GM12892 (cell line): Measurements from ENCODE around the gene CCDC149.

Experiments used
- DNase-seq: peaks from one replicate; pipeline ENCODE4 v3.0.0; 2011; ENCODE audit not compliant: insufficient read length
- FAIRE-seq: peaks from 2 replicates; lab custom pipeline; 2011; peaks lifted over from hg19 to GRCh38; lab: Jason Lieb, UNC
- POLR2A ChIP-seq: IDR thresholded peaks from 2 replicates; pipeline ENCODE4 v1.6.1; 2011; ENCODE audit warnings: low read depth, low read length, control low read depth
- POLR2AphosphoS5 ChIP-seq: IDR thresholded peaks from 2 replicates; pipeline ENCODE4 v1.6.1; 2011; ENCODE audit warnings: low read depth, low read length, control low read depth
- TAF1 ChIP-seq: IDR thresholded peaks from 2 replicates; pipeline ENCODE4 v1.6.1; 2011; ENCODE audit warnings: low read depth, mild to moderate bottlenecking, control low read depth, low read length, borderline replicate concordance

Gene CCDC149

DNA sequence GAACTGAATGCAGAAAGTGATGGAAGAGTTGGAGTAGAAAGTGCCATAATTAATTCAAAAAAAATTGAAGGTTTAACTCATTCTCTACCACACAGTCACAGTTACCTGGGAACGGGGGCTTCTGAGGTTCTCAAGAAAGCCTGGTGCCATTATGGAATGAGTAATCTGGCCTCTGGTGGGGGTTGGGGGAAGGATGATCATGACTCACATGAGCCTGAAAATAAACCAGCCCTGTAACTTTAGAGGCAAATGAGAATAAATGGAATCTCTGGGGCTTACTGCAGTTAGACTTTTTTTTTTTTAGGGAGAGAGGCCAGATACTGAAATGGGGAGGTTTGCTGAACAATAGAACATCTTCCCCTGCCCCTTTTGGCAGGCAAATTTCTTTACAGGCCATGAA lies 62.2 kb downstream of the CCDC149 start:
- no peak for FAIRE-seq
- no peak for TF ChIP-seq POLR2A
- no peak for DNase-seq

- TF ChIP-seq POLR2A = no peak
- no peak for TF ChIP-seq POLR2AphosphoS5
- no peak for TF ChIP-seq TAF1
- FAIRE-seq = no peak
- DNase-seq = no peak
Measured at GRCh38 chr4:24849756-24850155, 63.1 kb downstream of the CCDC149 start.

DNA sequence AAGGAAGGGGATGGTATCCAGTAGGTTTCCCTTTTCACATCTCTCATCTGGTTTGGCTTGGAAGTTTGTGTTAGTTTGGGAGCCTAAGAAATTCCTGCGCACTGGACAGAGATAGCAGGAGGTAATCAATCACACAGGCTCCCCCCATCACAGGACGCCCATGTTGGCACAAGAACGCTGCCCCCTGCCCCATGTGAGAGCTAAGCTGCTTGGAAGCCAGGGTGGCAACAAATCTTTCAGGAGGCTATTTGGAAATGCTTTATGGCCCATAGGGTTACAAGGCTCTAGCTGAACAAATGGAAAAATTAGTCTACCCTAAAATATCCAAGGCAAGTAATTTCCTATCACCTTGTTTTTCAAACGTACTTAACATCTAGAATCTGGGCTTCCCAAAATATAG lies 63.5 kb downstream of the CCDC149 start:
- no peak for DNase-seq
- TF ChIP-seq POLR2A (no peak), TAF1 (no peak), POLR2AphosphoS5 (no peak)
- FAIRE-seq = no peak

DNA sequence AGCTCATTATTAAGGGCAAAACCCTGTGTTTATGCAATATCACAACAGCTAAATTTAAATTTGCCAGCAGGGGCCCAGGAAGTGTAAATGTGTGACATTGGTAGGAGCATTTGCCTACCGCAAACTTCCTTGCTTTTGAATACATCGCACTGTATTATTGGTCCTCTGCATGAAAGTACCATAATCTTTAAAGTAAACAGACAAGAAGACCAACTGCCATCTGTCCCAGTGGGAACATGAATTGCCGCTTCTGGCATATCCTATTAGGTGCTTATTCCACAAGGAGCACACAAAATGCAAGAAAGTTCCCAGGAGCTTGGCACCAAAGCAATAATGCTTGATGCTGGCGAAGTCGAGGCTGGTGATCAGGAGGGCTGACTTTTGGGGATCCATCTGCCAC lies 66.1 kb downstream of the CCDC149 start:
- DNase-seq (no peak), FAIRE-seq (no peak)
- TF ChIP-seq POLR2AphosphoS5 = no peak
- no peak for TF ChIP-seq TAF1
- no peak for TF ChIP-seq POLR2A

DNA sequence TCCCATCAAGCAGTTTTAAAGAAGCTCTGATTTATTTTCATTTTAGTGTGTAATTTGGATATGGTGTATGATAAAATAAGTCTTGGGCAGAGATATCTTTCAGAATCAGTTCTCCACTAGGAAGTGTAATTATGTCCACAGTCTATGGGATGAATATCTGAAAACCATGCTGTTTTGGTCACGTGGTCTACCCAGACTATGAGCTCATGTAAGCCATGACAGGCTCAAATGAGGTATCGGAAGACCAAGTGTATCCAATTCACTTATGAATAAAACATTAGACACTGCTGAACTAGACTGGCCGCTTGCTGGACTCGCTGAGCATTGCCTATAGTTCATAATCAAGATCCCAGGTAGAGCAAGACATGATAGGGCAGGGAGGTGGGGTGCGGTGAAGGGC lies 66.9 kb downstream of the CCDC149 start:
- DNase-seq (no peak), FAIRE-seq (no peak)

GRCh38 chr4:24845132-24845531 lies 67.7 kb downstream of the CCDC149 start:
- TF ChIP-seq TAF1 (no peak), POLR2A (no peak), POLR2AphosphoS5 (no peak)
- no peak for FAIRE-seq
- DNase-seq = no peak

More for the DNA sequence above, 66.9 kb downstream of the CCDC149 start:
- TF ChIP-seq POLR2A (no peak), POLR2AphosphoS5 (no peak), TAF1 (no peak)

- FAIRE-seq = no peak
- DNase-seq = no peak
- TF ChIP-seq TAF1 = no peak
- no peak for TF ChIP-seq POLR2AphosphoS5
- no peak for TF ChIP-seq POLR2A
Measured at GRCh38 chr4:24843096-24843495, 69.7 kb downstream of the CCDC149 start.

DNA sequence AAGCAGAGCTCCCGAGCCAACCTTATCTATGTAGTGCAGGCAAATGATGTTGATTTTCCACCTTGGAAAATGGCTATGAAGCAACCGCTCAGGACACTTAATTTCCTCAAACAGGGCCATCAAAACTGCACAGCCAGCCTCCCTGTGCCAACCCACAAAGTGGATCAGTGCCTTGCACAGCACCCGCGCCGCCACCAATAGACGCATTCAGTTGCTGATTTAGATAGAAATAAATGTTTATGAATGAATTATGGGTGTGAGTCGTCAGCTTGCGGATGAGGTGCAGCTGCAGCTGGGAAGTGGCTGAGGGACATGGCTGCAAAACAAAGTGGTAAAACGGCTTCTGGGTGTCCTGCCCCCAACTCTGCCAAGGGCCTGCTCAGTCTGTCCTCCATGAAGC lies 70.5 kb downstream of the CCDC149 start:
- TF ChIP-seq POLR2A (no peak), TAF1 (no peak), POLR2AphosphoS5 (no peak)
- FAIRE-seq (no peak), DNase-seq (no peak)

GRCh38 chr4:24840826-24841543 lies 71.9 kb downstream of the CCDC149 start:
- DNase-seq = no peak
- TF ChIP-seq TAF1 (no peak), POLR2AphosphoS5 (no peak), POLR2A (no peak)
- no peak for FAIRE-seq

- TF ChIP-seq POLR2A = no peak
- no peak for TF ChIP-seq POLR2AphosphoS5
- TF ChIP-seq TAF1 = no peak
- no peak for FAIRE-seq
- DNase-seq = no peak
Measured at GRCh38 chr4:24840362-24840761, 72.5 kb downstream of the CCDC149 start.

GRCh38 chr4:24837781-24838180 lies 75.1 kb downstream of the CCDC149 start:
- DNase-seq = no peak
- no peak for TF ChIP-seq POLR2AphosphoS5
- no peak for TF ChIP-seq POLR2A
- TF ChIP-seq TAF1 = no peak
- no peak for FAIRE-seq

DNA sequence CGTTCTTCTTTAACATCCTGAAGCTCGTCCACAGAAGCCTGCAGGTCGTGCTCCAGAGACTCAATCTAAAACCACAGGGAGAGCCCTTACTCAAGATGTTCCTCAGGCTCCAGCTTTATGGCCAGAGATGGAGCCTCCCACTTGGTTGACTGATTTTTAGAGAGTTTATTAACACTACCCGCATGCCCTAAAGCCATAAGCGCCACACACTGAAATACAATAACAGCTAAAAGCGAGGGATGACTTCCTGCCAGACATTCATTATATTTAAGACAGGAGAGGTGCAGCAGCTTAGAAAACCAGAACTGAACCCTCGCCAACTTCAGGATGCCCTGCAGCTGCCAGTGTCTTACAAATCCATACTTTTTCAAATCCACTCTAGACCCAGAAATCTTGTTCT lies 75.5 kb downstream of the CCDC149 start:
- TF ChIP-seq POLR2AphosphoS5 = no peak
- no peak for TF ChIP-seq TAF1
- no peak for TF ChIP-seq POLR2A
- FAIRE-seq (no peak), DNase-seq (no peak)

GRCh38 chr4:24836661-24837242 lies 76.1 kb downstream of the CCDC149 start:
- FAIRE-seq = peak; percentile 40
- TF ChIP-seq POLR2A (no peak), POLR2AphosphoS5 (no peak), TAF1 (no peak)
- no peak for DNase-seq
